ENCODE results near the gene ENO2.

GRCh38 chr12:6919588-6919987, 5.2 kb downstream of the ENO2 start:
- TF ChIP-seq CTCF (IDR thresholded peaks at IDR 0.05) (no peak), POLR2A (IDR thresholded peaks at IDR 0.05) (no peak)
